NCI-H460 (cell line): ENCODE results near the gene SNCAIP. TPM values are rescaled to one million over a fixed set of nuclear protein-coding genes. Genes with fewer than 3 reads are reported as not detected.
"Not testable (repeated sequence)": the region's sequence is repeated elsewhere in the genome, so short reads cannot be mapped to it uniquely, and the experiment has no call there.

Experiments
- DNase-seq: peaks from one replicate; pipeline ENCODE4 v3.0.0-alpha.2; 2016; ENCODE audit warnings: low read depth; ENCODE audit errors: extremely low read depth
- total RNA-seq: library from RNA; depleted of rRNA; stranded (reverse); fragments of >200 nt; shearing (Covaris generic); gene quantifications from 2 replicates; pipeline ENCODE4 v1.2.3, GENCODE V29; 2014

SNCAIP gene
- total RNA-seq, 1 experiment from 2014 or later: 0.32 TPM

DNA sequence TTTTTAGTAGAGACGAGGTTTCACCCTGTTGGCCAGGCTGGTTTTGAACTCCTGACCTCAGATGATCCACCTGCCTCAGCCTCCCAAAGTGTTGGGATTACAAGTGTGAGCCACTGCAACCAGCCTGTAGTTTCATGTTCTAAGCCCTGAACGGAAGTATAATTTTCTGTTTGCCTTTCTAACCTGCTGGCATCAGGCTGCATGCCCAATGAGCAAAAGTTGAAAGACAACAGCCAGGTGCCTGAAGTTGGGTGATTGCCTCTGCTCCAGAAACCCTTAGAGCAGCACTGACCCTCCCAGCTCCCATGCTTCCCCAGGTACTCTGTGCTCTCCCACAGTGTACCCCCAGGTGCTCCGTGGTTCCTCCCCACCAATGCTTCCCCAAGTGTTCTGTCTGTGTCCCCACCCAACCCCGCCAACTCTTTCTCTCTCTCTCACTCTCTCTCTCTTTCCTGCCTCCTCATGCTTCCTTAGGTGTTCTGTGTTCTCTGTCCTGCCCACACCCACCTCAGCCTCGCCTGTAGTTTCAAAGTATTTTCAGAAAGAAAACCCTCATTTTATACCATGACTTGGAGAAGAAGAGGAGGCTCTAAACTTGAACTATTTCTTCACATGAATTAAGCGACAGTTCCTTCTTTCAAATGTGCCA, 145.3 kb downstream of the SNCAIP start:
- no peak for DNase-seq

DNA sequence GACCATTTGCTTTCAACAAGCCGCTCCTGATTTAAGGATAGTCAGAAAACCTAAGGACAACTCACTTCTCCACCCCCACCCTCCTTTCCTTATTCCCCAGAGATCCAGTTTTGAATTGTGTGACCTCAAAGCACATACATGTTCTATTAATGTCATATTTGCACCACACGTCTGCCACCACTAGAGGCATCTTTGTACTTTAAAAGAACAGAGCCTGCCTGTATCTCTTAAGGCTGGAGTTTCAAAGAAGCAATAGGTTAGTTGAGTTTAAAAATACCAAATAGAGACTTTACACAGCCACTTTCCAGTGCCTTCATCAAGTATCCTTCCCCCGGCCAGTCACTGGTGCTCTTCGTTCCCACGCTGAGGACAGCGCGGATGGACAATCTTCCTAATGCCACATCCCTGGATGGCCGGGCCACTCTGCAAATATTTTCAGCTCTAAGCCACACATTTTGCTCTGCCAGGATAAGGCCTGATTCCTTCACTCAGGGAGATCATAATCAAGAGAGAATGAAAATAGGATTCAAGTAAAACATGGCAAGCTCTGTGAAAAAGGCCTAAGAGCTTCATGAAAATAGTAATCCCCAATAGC, 146.3 kb downstream of the SNCAIP start:
- peak; percentile 12 for DNase-seq

- DNase-seq: no peak
Observed at GRCh38 chr5:122462486-122462885, 150.4 kb downstream of the SNCAIP start.

DNA sequence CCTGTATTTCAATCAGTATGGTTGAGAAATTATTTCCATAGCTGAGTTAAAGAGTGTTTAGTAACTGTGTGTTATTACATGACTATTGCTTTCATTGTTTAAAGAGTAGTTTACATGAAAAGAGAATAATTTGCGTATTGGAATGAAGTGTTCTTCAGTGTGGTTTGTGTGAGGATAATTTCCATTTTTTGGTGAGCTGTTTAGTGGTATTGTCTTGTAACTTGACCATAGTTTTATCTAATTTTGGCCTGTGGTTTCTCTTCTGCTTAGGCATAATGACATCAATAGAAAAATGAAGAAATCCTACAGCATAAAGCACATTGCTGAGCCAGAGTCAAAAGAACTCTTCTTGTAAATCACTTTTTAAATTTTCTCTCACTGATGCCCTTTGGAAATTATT, 151.2 kb downstream of the SNCAIP start:
- no peak for DNase-seq

DNA sequence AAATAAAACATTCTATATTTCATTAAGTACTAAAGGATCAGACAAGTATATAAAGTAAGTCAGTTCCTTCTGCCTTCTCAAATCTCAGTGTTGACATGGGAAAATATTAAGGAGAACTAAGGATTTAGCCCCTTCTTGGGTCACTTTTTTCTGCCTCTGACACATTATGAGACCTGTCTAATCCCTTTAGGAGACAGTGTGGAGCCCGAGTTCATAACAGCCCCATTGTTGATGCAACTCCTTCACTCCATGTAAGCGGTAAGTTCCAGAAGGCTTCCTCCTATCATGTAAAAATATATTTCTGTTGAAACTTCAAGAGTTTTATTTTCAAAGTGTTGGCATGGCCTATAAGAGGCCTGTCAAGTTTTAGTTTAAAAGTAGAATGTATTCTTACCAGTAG, 152.2 kb downstream of the SNCAIP start:
- no peak for DNase-seq

GRCh38 chr5:122465031-122465577, 153.1 kb downstream of the SNCAIP start:
- DNase-seq: no peak

DNA sequence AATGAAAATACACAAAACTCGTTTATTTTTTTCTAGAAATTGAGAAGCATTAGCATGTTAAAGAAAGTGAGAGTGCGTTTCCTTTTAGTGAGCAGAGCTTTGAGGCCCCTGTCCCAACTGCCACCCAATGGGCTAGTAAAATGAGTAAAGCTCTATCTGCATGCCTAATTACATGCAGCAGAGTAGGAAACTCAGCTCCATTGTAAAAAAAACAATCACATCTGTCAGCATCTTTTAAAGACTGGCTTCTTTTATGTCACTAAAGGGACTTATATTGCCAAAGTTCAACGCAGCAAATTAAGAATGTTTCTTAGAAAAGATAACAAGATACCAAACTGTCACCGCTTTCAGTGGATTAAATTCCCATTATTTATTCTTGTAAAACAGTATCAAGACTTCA, 154.0 kb downstream of the SNCAIP start:
- no peak for DNase-seq

GRCh38 chr5:122468351-122469116, 156.5 kb downstream of the SNCAIP start:
- no peak for DNase-seq

GRCh38 chr5:122469384-122469919, 157.4 kb downstream of the SNCAIP start:
- no peak for DNase-seq

DNA sequence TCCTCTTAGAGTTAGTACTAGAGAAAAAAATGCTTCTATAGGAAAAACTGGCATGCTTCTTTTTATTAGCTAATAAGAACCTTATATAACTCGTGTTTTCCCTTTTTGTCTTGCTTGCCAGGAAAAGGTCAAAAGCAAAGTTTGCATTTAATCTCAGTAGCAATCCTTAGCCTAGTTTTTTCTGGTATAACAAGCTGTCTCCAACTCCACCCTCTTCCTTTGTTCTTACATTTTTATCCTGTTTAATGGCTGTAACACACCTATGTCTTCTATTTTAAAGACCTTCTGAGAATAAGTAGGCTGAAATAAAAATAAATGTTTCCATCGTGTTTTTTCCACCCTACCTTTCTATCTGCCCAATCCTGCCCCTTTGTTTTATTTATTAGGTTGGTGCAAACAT, 158.3 kb downstream of the SNCAIP start:
- no peak for DNase-seq

GRCh38 chr5:122471031-122471751, 159.2 kb downstream of the SNCAIP start:
- DNase-seq: no peak

DNA sequence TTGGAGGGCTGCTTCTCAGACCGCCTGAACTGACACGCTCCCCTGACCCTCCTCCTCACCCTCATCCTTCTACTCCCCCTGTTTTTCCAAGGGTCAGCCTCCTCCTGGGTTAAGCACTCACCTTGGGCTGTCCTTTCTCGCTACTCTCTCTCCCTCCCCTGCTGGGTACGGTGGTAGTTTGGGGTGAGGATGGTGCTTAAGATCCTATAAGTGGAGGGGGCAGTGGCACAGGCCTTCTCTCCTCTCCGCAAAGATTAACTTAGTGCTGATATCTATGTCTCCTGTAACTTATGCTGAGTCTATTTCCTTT, 159.7 kb downstream of the SNCAIP start:
- no peak for DNase-seq

DNA sequence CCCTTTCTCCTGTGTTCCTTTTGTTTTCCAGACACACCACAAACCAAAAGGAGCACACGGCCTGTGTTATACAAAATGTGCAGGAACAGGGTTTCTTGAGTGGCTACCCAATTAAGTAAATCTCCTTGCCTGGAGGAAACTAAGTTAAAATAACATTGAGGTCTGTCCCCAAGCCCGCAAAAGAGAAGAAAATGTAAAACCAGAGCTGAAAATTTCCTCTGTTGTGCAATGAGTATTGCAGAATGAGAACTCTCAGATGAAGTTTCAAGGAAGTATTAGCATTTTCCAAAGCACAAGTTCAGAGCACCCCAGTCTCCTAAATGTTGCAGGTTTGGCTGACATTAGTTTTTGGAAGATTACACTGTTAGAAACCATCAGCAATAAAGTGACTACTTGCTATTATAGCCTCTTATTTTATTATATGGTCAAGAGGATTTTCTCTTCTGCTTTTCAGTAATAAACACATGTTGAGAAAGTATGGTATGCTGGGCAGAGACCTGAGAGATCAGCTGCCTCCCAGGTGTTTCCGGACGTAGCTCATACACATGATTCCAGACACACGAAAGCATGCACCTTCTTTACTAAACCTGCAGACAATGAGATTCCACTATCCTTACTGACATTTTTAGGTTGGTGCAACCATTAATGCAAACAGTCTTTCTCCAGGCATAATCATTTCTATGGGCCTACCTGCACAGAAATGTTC, 161.3 kb downstream of the SNCAIP start:
- no peak for DNase-seq

GRCh38 chr5:122473941-122474340, 161.9 kb downstream of the SNCAIP start:
- no peak for DNase-seq

DNA sequence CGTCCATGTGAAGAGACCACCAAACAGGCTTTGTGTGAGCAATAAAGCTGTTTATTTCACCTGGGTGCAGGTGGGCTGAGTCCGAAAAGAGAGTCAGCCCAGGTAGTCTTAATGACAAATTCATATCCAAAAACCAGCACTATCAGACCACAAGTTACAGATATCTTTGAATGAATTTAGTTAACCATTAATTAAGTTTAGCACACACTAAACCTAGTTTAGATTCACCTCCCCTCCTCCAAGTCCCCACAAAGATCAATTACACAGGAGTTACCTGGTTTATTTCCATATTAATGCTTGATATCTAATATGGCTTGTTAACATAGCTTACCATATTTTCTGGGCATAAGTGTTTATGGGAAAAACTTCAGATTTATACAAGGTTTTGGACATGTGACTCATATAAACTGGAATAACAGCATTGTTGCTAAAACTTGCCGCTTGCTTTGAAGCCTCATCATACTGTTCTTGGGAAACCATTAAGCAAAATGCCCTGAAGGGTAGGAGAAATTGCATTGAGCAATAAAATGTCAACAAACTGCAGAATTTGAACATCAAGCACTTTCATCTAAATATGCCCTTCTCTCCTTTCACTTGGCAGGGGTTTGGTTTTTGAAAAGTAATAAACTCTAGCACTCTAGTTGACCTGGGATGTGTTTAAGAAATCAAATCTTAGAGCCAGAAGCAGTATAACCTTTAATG, 166.9 kb downstream of the SNCAIP start:
- DNase-seq: no peak

DNA sequence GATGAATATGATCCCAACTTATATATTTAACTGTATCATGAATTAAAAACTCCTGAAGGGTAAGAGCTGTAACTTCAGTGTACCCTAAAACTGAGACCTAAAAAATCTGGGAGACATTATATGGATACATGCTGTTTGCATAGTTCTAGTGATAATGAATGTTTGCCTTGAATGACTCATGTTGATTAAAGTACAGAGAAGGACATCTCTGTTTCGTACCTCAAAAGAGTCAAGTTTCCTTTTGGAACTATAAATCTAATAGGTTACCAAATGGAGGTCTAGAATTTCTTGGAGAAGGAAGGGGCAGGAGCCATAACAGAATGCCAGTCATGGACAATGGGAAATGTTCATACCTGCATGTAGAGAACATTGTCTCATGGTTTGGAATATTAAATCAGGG, 168.1 kb downstream of the SNCAIP start:
- no peak for DNase-seq

DNA sequence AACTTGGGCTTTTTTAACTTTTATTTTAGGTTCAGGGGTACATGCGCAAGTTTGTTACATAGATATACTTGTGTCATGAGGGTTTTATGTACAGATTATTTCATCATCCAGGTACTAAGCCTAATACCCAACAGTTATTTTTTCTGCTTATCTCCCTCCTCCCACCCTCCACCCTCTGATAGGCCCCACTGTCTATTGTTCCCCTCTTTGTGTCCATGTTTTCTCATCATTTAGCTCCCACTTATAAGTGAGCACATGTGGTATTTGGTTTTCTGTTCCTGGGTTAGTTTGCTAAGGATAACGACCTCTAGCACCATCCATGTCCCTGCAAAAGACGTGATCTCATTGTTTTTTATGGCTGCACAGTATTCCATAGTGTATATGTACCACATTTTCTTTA, 172.1 kb downstream of the SNCAIP start:
- DNase-seq: no peak

DNA sequence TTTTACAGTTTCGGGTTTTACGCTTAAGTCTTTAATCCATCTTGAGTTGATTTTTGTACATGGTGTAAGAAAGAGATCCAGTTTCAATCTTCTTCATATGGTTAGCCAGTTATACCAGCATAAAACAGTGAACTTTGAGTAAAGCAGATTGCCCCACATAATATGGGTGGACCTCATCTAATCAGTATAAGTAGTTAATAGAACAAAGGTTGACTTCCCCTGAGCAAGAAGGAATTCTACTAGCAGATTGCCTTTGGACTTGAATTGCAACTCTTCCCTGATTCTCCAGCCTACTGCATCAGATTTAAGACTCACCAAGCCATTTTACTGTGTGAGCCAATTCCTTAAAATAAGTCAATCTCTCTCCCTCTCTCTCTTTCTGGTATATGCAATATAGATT, 173.2 kb downstream of the SNCAIP start:
- no peak for DNase-seq

GRCh38 chr5:122486616-122487015, 174.6 kb downstream of the SNCAIP start:
- DNase-seq: not testable (repeated sequence)

GRCh38 chr5:122490718-122491117, 178.7 kb downstream of the SNCAIP start:
- DNase-seq: no peak
